Duodenal mucosa (tissue), 2 donors: Measurements from ENCODE around the gene SLC7A7.
"Not testable (repeated sequence)": the region's sequence is repeated elsewhere in the genome, so short reads cannot be mapped to it uniquely, and the experiment has no call there.

ENCODE experiments used
- H3K27ac ChIP-seq: one replicate; pipeline ENCODE4 v1.7.0; 2013; ENCODE audit warnings: low read depth, low read length
- H3K27me3 ChIP-seq, 2 donors: one replicate each; pipeline ENCODE4 v1.7.0; 2013; ENCODE audit warnings: low read length in 2 of 2, control low read depth in 1 of 2; ENCODE audit not compliant: insufficient read depth in 2 of 2, control insufficient read depth in 1 of 2
- H3K36me3 ChIP-seq, 2 donors: one replicate each; pipeline ENCODE4 v1.7.0; 2013; ENCODE audit warnings: low read length in 2 of 2, control low read depth in 1 of 2; ENCODE audit not compliant: insufficient read depth in 2 of 2, control insufficient read depth in 1 of 2
- H3K4me1 ChIP-seq, 2 donors: one replicate each; pipeline ENCODE4 v1.7.0; 2013; ENCODE audit warnings: low read length in 2 of 2, control low read depth in 1 of 2; ENCODE audit not compliant: insufficient read depth in 2 of 2, control insufficient read depth in 1 of 2
- H3K4me3 ChIP-seq, 2 donors: one replicate each; pipeline ENCODE4 v1.7.0; 2013; ENCODE audit warnings: low read length in 2 of 2, low read depth in 1 of 2
- H3K9ac ChIP-seq, 2 donors: one replicate each; pipeline ENCODE4 v1.7.0; 2013; ENCODE audit warnings: low read length in 2 of 2, low read depth in 1 of 2
- H3K9me3 ChIP-seq, 2 donors: one replicate each; pipeline ENCODE4 v1.7.0; 2013; ENCODE audit warnings: low read length in 2 of 2, control low read depth in 1 of 2; ENCODE audit not compliant: control insufficient read depth in 1 of 2

Gene SLC7A7

GRCh38 chr14:22761734-22762133 lies 53.5 kb downstream of the SLC7A7 start:
- H3K27ac ChIP-seq = no peak overlapping the region
- peaks cover 3 to 4% of the 10 kb centered on the region in 2 donors for H3K9me3 ChIP-seq
- H3K27me3 ChIP-seq = no peaks in the 10 kb centered on the region
- no peaks in the 10 kb centered on the region for H3K36me3 ChIP-seq
- no peak overlapping the region for H3K9ac ChIP-seq
- H3K4me1 ChIP-seq = no peaks in the 10 kb centered on the region
- H3K4me3 ChIP-seq = no peak overlapping the region

GRCh38 chr14:22757972-22758650 lies 57.1 kb downstream of the SLC7A7 start:
- not testable (repeated sequence) for H3K9ac ChIP-seq, H3K36me3 ChIP-seq, H3K9me3 ChIP-seq, H3K27ac ChIP-seq, H3K4me1 ChIP-seq, H3K4me3 ChIP-seq, H3K27me3 ChIP-seq

- no peaks in the 10 kb centered on the region for H3K9me3 ChIP-seq
- H3K4me3 ChIP-seq = no peak overlapping the region
- H3K4me1 ChIP-seq = no peaks in the 10 kb centered on the region
- no peaks in the 10 kb centered on the region for H3K36me3 ChIP-seq
- H3K27ac ChIP-seq = no peak overlapping the region
- H3K9ac ChIP-seq = no peak overlapping the region
- H3K27me3 ChIP-seq = no peaks in the 10 kb centered on the region
Measured at GRCh38 chr14:22753586-22753985, 61.6 kb downstream of the SLC7A7 start.

GRCh38 chr14:22752422-22752821 lies 62.8 kb downstream of the SLC7A7 start:
- no peaks in the 10 kb centered on the region for H3K9me3 ChIP-seq
- no peak overlapping the region for H3K27ac ChIP-seq
- no peak overlapping the region for H3K4me3 ChIP-seq
- H3K27me3 ChIP-seq = no peaks in the 10 kb centered on the region
- no peak overlapping the region for H3K9ac ChIP-seq
- H3K36me3 ChIP-seq = no peaks in the 10 kb centered on the region
- H3K4me1 ChIP-seq = peaks cover 0 to 3% of the 10 kb centered on the region in 2 donors

- no peaks in the 10 kb centered on the region for H3K9me3 ChIP-seq
- peaks cover 0 to 3% of the 10 kb centered on the region in 2 donors for H3K4me1 ChIP-seq
- H3K27ac ChIP-seq = no peak overlapping the region
- no peaks in the 10 kb centered on the region for H3K27me3 ChIP-seq
- H3K9ac ChIP-seq = no peak overlapping the region
- H3K36me3 ChIP-seq = no peaks in the 10 kb centered on the region
- H3K4me3 ChIP-seq = no peak overlapping the region
Measured at GRCh38 chr14:22748631-22749068, 66.6 kb downstream of the SLC7A7 start.

GRCh38 chr14:22748206-22748605 lies 67.0 kb downstream of the SLC7A7 start:
- Histone ChIP-seq H3K4me3 (no peak overlapping the region), H3K9ac (no peak overlapping the region), H3K36me3 (no peaks in the 10 kb centered on the region), H3K27me3 (no peaks in the 10 kb centered on the region), H3K4me1 (peaks cover 0 to 3% of the 10 kb centered on the region in 2 donors), H3K27ac (no peak overlapping the region), H3K9me3 (no peaks in the 10 kb centered on the region)

GRCh38 chr14:22747769-22748168 lies 67.5 kb downstream of the SLC7A7 start:
- Histone ChIP-seq H3K4me3 (no peak overlapping the region), H3K9me3 (no peaks in the 10 kb centered on the region), H3K36me3 (no peaks in the 10 kb centered on the region), H3K9ac (no peak overlapping the region), H3K27me3 (no peaks in the 10 kb centered on the region), H3K4me1 (peaks cover 0 to 3% of the 10 kb centered on the region in 2 donors), H3K27ac (no peak overlapping the region)

- Histone ChIP-seq H3K9ac (no peak overlapping the region), H3K36me3 (no peaks in the 10 kb centered on the region), H3K4me3 (no peak overlapping the region), H3K27ac (no peak overlapping the region), H3K9me3 (no peaks in the 10 kb centered on the region), H3K27me3 (no peaks in the 10 kb centered on the region), H3K4me1 (peaks cover 0 to 10% of the 10 kb centered on the region in 2 donors)
Measured at GRCh38 chr14:22740020-22740419, 75.2 kb downstream of the SLC7A7 start.

GRCh38 chr14:22739423-22739822 lies 75.8 kb downstream of the SLC7A7 start:
- Histone ChIP-seq H3K9ac (no peak overlapping the region), H3K27ac (no peak overlapping the region), H3K27me3 (no peaks in the 10 kb centered on the region), H3K9me3 (no peaks in the 10 kb centered on the region), H3K4me1 (peaks cover 0 to 10% of the 10 kb centered on the region in 2 donors), H3K36me3 (no peaks in the 10 kb centered on the region), H3K4me3 (no peak overlapping the region)

GRCh38 chr14:22737052-22737451 lies 78.2 kb downstream of the SLC7A7 start:
- Histone ChIP-seq H3K36me3 (no peaks in the 10 kb centered on the region), H3K4me1 (peaks cover 0 to 10% of the 10 kb centered on the region in 2 donors), H3K27me3 (no peaks in the 10 kb centered on the region), H3K9ac (no peak overlapping the region), H3K27ac (no peak overlapping the region), H3K4me3 (no peak overlapping the region), H3K9me3 (no peaks in the 10 kb centered on the region)
